Spleen (tissue), 7 donors: ENCODE data around the gene PALM.

Source experiments
- POLR2A ChIP-seq, 3 donors: fragments of 450-650 bp; IDR thresholded peaks; one replicate each; pipeline ENCODE4 v1.5.1; 2017; ENCODE audit warnings: antibody characterized with exemption in 3 of 3, mild to moderate bottlenecking in 1 of 3
- POLR2AphosphoS5 ChIP-seq, 3 donors: sonication (generic); formaldehyde crosslinking; IDR thresholded peaks; one replicate each; pipeline ENCODE4 v1.5.1; 2017; ENCODE audit warnings: antibody characterized with exemption in 3 of 3
- TF ChIP-seq, protein P1 (sequence below), 11 experiments: fragments of 200-600 bp in 7 of 11; fragments of 450-650 bp in 4 of 11; sonication (generic) in 4 of 11; IDR thresholded peaks in 8 of 11; conservative IDR thresholded peaks in 3 of 11; 1 replicate in 7 of 11; 2 replicates in 4 of 11; pipeline versions ENCODE4 v1.4.0 to v1.8.0; 2016 to 2021; ENCODE audit warnings: antibody characterized with exemption in 11 of 11, inconsistent platforms in 4 of 11, mild to moderate bottlenecking in 1 of 11
- donor health status: DM: no; HTN: no; CAD: no; lungs with moderate emphysema.
- donor health status: DM: no; HTN: no; CAD: no.
- donor health status: DM: no; HTN: no; CAD: no.

DNA sequence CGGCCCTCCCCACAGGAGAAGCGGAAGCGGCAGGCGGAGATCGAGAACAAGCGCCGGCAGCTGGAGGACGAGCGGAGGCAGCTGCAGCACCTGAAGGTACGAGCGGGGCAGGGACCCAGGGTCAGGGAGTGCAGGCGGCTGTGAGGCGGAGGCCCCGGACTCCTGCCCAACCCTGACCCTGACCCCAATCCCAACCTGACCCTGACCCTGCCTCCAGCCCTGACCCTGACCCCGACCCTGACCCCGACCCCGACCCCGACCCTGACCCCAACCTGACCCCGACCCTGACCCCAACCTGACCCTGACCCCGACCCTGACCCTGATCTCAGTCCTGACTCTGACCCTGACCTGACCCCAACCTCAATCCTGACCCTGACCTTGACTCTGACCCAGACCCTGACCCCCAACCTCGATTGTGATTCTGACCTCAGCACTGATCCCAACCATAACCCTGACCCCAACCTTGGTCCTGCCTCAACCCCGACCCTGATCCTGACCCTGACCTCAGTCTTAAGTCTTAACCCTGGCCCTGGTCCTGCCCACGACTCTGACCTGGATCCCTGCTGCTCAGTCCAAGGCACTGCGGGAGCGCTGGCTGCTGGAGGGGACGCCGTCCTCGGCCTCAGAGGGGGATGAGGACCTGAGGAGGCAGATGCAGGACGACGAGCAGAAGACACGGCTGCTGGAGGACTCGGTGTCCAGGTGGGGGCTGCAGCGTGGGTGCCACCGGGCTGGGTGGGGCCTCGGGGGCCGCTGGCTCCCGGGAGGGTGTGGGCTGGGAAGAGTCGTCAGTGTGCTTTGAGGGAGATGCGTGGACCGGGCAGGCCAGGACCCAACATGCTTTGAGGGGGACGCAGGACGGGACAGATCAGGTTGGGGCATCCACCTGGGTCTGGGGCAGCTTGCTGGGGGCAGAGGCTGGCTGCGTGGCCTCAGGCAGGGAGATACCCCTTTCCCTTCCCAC, 18.5 kb downstream of the PALM start:
- TF ChIP-seq, protein P1, sequence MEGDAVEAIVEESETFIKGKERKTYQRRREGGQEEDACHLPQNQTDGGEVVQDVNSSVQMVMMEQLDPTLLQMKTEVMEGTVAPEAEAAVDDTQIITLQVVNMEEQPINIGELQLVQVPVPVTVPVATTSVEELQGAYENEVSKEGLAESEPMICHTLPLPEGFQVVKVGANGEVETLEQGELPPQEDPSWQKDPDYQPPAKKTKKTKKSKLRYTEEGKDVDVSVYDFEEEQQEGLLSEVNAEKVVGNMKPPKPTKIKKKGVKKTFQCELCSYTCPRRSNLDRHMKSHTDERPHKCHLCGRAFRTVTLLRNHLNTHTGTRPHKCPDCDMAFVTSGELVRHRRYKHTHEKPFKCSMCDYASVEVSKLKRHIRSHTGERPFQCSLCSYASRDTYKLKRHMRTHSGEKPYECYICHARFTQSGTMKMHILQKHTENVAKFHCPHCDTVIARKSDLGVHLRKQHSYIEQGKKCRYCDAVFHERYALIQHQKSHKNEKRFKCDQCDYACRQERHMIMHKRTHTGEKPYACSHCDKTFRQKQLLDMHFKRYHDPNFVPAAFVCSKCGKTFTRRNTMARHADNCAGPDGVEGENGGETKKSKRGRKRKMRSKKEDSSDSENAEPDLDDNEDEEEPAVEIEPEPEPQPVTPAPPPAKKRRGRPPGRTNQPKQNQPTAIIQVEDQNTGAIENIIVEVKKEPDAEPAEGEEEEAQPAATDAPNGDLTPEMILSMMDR (IDR thresholded peaks at IDR 0.05 in 8 of 11, conservative IDR thresholded peaks at IDR 0.05 in 3 of 11), result peak in 1 of 11 experiments; percentile 10
- TF ChIP-seq POLR2A (IDR thresholded peaks at IDR 0.05) (no peak), POLR2AphosphoS5 (IDR thresholded peaks at IDR 0.05) (no peak)
